Adrenal gland (tissue), 12 donors: Measurements from ENCODE around the gene TNFRSF18. TPM values are rescaled to one million over a fixed set of nuclear protein-coding genes. Genes with fewer than 3 reads are reported as not detected.

ENCODE experiments used
- DNase-seq, 7 donors: peaks; one replicate each; pipeline ENCODE4 v3.0.0-alpha.2; 2019 to 2020
- H3K27ac ChIP-seq, 5 donors: fragments of 200-600 bp; sonication (generic) in 4 of 5; 1 replicate in 3 of 5; 2 replicates in 2 of 5; pipeline versions ENCODE4 v1.5.1 to v1.8.0; 2016 to 2020; ENCODE audit warnings: mild to moderate bottlenecking in 1 of 5
- H3K27me3 ChIP-seq: fragments of 200-600 bp; 2 replicates; pipeline ENCODE4 v1.8.0; 2021
- H3K36me3 ChIP-seq, 2 donors: fragments of 200-600 bp; replicated peaks in 1 of 2; 1 replicate in 1 of 2; 2 replicates in 1 of 2; pipeline versions ENCODE4 v1.5.1 to v1.8.0; 2018 to 2022
- H3K4me1 ChIP-seq, 2 donors: fragments of 200-600 bp; replicated peaks in 1 of 2; 1 replicate in 1 of 2; 2 replicates in 1 of 2; pipeline versions ENCODE4 v1.5.1 to v1.8.0; 2018 to 2021
- H3K4me3 ChIP-seq, 4 donors: fragments of 200-600 bp; sonication (generic) in 3 of 4; one replicate each; pipeline ENCODE4 v1.5.1; 2016 to 2018
- H3K9me3 ChIP-seq, 3 donors: fragments of 200-600 bp; sonication (generic) in 1 of 3; replicated peaks in 1 of 3; 1 replicate in 2 of 3; 2 replicates in 1 of 3; pipeline versions ENCODE4 v1.5.1 to v1.8.0; 2016 to 2021
- POLR2A ChIP-seq, 2 donors: fragments of 450-650 bp; IDR thresholded peaks; one replicate each; pipeline ENCODE4 v1.6.1; 2017; ENCODE audit warnings: antibody characterized with exemption in 2 of 2, mild to moderate bottlenecking in 2 of 2, moderate library complexity in 1 of 2
- WGBS, 4 donors: extraction: QIAGEN DNeasy Blood & Tissue Kit in 2 of 4; methylation state at CpG; one replicate each; pipeline versions ENCODE4 v1.1.5 to v1.1.7; 2013 to 2017; 5-methylcytosine and 5-hydroxymethylcytosine counted together
- intact Hi-C, 2 donors: fragments of 100-400 bp; cut with DNase I; formaldehyde crosslinking; loops; one replicate each; pipeline versions ENCODE4 v1.14.1 to v1.15.0; 2022 to 2023
- polyA plus RNA-seq, 3 donors: library from polyadenylated mRNA; stranded (reverse); fragments of 200-250 nt in 2 of 3; fragments of 350-450 nt in 1 of 3; fragmentation: Illumina TruSeq in 1 of 3; extraction: RNeasy Lipid Tissue Mini Kit (QIAGEN cat#74804) in 1 of 3; gene quantifications; one replicate each; pipeline ENCODE4 v1.2.3, GENCODE V29; 2013 to 2014
- total RNA-seq, 9 donors: library from RNA; depleted of rRNA in 4 of 9; stranded (reverse); fragments of >200 nt in 4 of 9; fragments of 120-200 nt in 1 of 9; fragmentation: NEBNext Ultra II Directional in 1 of 9; extraction: Animal tissue kit (Norgen Biotek cat#: 25700) in 1 of 9; gene quantifications; one replicate each; pipeline versions ENCODE4 v1.1.0 to v1.2.4, GENCODE V29; 2013 to 2023
- TF ChIP-seq, protein P1 (sequence below), 6 experiments: fragments of 450-650 bp in 4 of 6; fragments of 200-600 bp in 2 of 6; sonication (generic) in 1 of 6; IDR thresholded peaks; 1 replicate in 5 of 6; 2 replicates in 1 of 6; pipeline versions ENCODE4 v1.5.1 to v1.8.0; 2016 to 2021; ENCODE audit warnings: antibody characterized with exemption in 6 of 6, mild to moderate bottlenecking in 2 of 6, moderate library complexity in 1 of 6
- donor health status: healthy with polysubstance abuse.
- donor health status: Bipolar disorder and iron deficiency.
- donor health status: DM: yes; HTN: yes; CAD: no.
- donor health status: DM: no; HTN: no; CAD: no.
- donor health status: DM: no; HTN: no; CAD: no.
- donor health status: DM: yes; HTN: yes; CAD: no.

TNFRSF18 gene
- total and polyA plus RNA-seq, 12 donors, result 0.27 to 1.5 (median 0.64) TPM; not detected in 7

DNA sequence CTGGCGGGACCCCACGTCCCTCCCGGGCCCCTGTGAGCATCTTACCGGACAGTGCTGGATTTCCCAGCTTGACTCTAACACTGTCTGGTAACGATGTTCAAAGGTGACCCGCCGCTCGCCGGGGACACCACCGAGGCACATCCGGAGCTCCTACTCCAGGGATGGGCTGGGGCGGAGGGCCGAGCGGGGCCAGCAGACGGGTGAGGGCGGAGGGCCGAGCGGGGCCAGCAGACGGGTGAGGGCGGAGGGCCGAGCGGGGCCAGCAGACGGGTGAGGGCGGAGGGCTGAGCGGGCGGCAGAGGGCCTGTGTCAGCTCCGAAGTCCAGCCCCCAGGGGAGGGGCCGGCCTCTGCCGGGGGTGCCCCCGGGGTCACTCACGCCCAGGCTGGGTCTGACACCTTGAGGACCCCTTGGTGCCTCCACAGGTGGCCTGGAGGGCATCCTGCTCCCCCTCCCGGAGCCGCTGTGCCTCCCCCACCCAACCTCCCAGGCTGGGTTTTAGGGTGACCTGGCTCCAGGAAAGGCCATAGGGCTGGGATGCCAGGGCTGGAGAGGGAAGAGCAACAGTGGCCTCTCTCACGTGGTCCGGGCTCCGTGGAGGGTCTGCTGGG is 38.4 kb downstream of the TNFRSF18 start:
- Histone ChIP-seq H3K27ac (no peak overlapping the region), H3K27me3 (peaks cover 51% of the 10 kb centered on the region), H3K9me3 (no peaks in the 10 kb centered on the region), H3K4me1 (no peaks in the 10 kb centered on the region), H3K36me3 (no peaks in the 10 kb centered on the region), H3K4me3 (no peak overlapping the region)
- TF ChIP-seq, protein P1, sequence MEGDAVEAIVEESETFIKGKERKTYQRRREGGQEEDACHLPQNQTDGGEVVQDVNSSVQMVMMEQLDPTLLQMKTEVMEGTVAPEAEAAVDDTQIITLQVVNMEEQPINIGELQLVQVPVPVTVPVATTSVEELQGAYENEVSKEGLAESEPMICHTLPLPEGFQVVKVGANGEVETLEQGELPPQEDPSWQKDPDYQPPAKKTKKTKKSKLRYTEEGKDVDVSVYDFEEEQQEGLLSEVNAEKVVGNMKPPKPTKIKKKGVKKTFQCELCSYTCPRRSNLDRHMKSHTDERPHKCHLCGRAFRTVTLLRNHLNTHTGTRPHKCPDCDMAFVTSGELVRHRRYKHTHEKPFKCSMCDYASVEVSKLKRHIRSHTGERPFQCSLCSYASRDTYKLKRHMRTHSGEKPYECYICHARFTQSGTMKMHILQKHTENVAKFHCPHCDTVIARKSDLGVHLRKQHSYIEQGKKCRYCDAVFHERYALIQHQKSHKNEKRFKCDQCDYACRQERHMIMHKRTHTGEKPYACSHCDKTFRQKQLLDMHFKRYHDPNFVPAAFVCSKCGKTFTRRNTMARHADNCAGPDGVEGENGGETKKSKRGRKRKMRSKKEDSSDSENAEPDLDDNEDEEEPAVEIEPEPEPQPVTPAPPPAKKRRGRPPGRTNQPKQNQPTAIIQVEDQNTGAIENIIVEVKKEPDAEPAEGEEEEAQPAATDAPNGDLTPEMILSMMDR (IDR thresholded peaks at IDR 0.05), result no peak
- TF ChIP-seq POLR2A (IDR thresholded peaks at IDR 0.05), result no peak
- 66 to 73% (median 68%) methylated on average over 7 to 36 of the region's 36 CpGs; no CpG with 5 or more reads in 1 of the 4 donors for WGBS, 4 donors
- intact Hi-C loops, result no loop called here
- DNase-seq, result no peak

DNA sequence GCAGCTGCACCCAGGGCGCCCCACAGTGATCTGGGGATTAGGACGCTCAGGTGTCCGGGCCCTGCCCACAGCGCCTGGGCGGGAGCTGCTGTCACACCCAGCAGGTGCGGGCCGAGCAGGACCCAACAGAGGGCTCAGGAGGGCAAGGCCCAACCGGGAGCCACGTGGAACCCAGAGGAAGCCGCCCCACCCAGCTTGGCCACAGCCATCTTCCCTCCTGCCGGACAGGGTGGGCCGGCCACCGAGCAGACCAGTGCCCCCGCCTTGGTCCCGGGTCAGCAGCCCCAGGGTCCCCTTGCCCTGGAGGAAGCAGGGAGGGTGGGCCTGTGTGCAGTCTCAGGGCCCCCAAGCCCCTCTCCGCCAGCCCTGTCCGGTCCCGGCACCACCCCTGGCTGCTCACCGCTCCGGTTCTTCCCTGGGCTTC is 39.0 kb downstream of the TNFRSF18 start:
- Histone ChIP-seq H3K9me3 (no peaks in the 10 kb centered on the region), H3K4me3 (no peak overlapping the region), H3K4me1 (no peaks in the 10 kb centered on the region), H3K27ac (no peak overlapping the region), H3K36me3 (no peaks in the 10 kb centered on the region), H3K27me3 (peaks cover 55% of the 10 kb centered on the region)
- TF ChIP-seq, protein P1 (IDR thresholded peaks at IDR 0.05), result no peak
- no peak for TF ChIP-seq POLR2A (IDR thresholded peaks at IDR 0.05)
- intact Hi-C loops, result no loop called here
- WGBS, 4 donors, result 69 to 71% (median 70%) methylated on average over 11 to 20 of the region's 20 CpGs; no CpG with 5 or more reads in 1 of the 4 donors
- no peak for DNase-seq

DNA sequence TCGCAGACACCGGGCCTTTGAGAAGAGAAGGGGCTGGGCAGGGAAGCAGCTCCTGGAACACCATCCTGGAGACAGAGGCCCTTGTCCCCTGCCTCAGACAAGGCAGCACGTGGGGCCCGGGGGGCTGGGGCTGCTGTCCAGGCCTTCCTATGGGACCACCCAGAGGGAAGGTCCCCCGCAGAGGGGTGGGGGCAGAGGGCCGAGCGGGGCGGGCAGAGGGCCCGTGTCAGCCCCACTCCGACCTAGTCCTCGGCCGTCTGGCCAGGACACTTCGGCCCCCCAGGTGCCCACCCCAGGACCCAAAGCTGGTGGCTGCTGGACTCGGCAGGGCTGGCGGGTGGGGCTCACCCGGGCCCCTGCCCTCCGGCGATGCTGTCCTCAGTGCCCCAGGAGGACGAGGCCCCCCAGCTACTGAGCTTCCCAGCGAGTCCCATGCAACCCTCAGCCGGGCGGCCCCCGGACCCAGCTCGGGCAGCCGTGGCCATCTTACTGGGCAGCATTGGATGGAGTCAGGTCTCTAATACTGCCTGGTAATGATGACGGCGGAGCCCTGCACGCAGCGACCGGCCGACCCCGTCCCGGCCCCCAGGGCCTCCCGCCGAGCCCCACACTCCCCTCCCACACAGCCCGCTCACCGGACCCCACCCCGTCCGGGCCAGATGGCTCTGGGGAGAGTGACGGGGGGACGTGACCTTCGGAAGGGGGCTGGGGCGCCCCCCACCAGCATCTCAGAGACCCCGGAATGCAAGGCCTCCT is 39.6 kb downstream of the TNFRSF18 start:
- TF ChIP-seq POLR2A (IDR thresholded peaks at IDR 0.05), result no peak
- TF ChIP-seq, protein P1 (IDR thresholded peaks at IDR 0.05), result no peak
- DNase-seq, result no peak
- Histone ChIP-seq H3K9me3 (no peaks in the 10 kb centered on the region), H3K4me3 (no peak overlapping the region), H3K36me3 (no peaks in the 10 kb centered on the region), H3K27ac (no peak overlapping the region), H3K27me3 (peaks cover 53% of the 10 kb centered on the region), H3K4me1 (no peaks in the 10 kb centered on the region)
- intact Hi-C loops, result no loop called here
- 39 to 50% (median 48%) methylated on average over 5 to 44 of the region's 44 CpGs; no CpG with 5 or more reads in 1 of the 4 donors for WGBS, 4 donors

DNA sequence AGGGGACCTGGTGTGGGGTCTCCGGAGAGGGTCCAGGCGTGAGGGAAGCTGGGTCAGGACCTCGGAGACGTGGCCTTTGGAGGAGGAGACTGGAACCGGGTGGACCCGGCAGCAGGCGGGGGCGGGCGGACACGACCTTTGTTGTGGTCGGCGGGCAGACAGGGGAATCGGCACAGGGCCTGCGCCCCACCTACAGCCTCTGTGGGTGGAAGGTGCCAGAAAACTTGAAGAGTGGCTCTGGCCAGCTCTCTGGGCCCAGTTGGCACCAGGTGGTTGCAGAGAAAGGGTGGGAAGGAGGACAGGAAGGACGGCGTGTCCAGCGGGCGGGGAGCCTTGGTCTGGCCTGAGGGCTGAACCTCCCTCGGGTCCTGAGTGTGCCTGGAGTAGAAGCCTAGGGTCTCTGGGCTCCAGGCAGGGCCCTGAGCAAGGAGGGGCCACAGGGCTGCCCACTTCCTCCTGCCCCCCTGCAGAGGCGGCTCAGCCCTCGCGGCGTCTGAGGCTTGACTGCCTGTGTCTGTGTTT is 40.4 kb downstream of the TNFRSF18 start:
- H3K36me3 ChIP-seq, result no peaks in the 10 kb centered on the region
- H3K27ac ChIP-seq, result no peak overlapping the region
- 43 to 76% (median 67%) methylated on average over 10 to 23 of the region's 23 CpGs for WGBS, 4 donors
- H3K4me1 ChIP-seq, result no peaks in the 10 kb centered on the region
- no peak for DNase-seq
- H3K27me3 ChIP-seq, result peaks cover 47% of the 10 kb centered on the region
- no peak overlapping the region for H3K4me3 ChIP-seq
- no peaks in the 10 kb centered on the region for H3K9me3 ChIP-seq
- TF ChIP-seq, protein P1 (IDR thresholded peaks at IDR 0.05), result no peak
- no peak for TF ChIP-seq POLR2A (IDR thresholded peaks at IDR 0.05)
- intact Hi-C loops, result no loop called here
